Measurements from ENCODE around the gene TRAF5. TPM values are rescaled to one million over a fixed set of nuclear protein-coding genes. Genes with fewer than 3 reads are reported as not detected.

The TRAF5 gene
- total RNA-seq, 6 experiments from 2014 or later = 0.59 to 3.6 (median 1.6) TPM

- intact Hi-C loops (cut with DNase I) = no loop called here
- no peak for DNase-seq
- H3K9me3 ChIP-seq = no peaks in the 10 kb centered on the region
- H3K36me3 ChIP-seq = no peaks in the 10 kb centered on the region
- WGBS (ENCODE audit: insufficient coverage, low coverage, low lambda C conversion rate, missing lambda C conversion rate) = 90% methylated on average over 3 of the region's 3 CpGs
- no peak for ATAC-seq
- no peaks in the 10 kb centered on the region for H3K4me1 ChIP-seq
- TF ChIP-seq CTCF (IDR thresholded peaks at IDR 0.05) = no peak
- TF ChIP-seq POLR2A (IDR thresholded peaks at IDR 0.05) = no peak
- no peak overlapping the region for H3K4me3 ChIP-seq
- no peaks in the 10 kb centered on the region for H3K27me3 ChIP-seq
- H3K27ac ChIP-seq = no peak overlapping the region
Observed at GRCh38 chr1:211359876-211360275, 33.2 kb downstream of the TRAF5 start.

- TF ChIP-seq POLR2A (IDR thresholded peaks at IDR 0.05) = no peak
- TF ChIP-seq CTCF (IDR thresholded peaks at IDR 0.05) = no peak
- WGBS (ENCODE audit: insufficient coverage, low coverage, low lambda C conversion rate, missing lambda C conversion rate) = 75% methylated on average over 1 of the region's 1 CpG
Observed at GRCh38 chr1:211361202-211361601, 34.6 kb downstream of the TRAF5 start.

GRCh38 chr1:211369640-211370039 is 43.0 kb downstream of the TRAF5 start:
- no peak for TF ChIP-seq POLR2A (IDR thresholded peaks at IDR 0.05)
- no peak for TF ChIP-seq CTCF (IDR thresholded peaks at IDR 0.05)
- ATAC-seq (no peak), DNase-seq (no peak)
- Histone ChIP-seq H3K27ac (no peak overlapping the region), H3K9me3 (no peaks in the 10 kb centered on the region), H3K4me1 (no peaks in the 10 kb centered on the region), H3K4me3 (no peak overlapping the region), H3K36me3 (no peaks in the 10 kb centered on the region), H3K27me3 (no peaks in the 10 kb centered on the region)
- intact Hi-C loops (cut with DNase I) = no loop called here
- 82% methylated on average over 9 of the region's 9 CpGs for WGBS (ENCODE audit: insufficient coverage, low coverage, low lambda C conversion rate, missing lambda C conversion rate)

More at GRCh38 chr1:211361202-211361601, 34.6 kb downstream of the TRAF5 start:
- Histone ChIP-seq H3K27ac (no peak overlapping the region), H3K9me3 (no peaks in the 10 kb centered on the region), H3K36me3 (no peaks in the 10 kb centered on the region), H3K4me3 (no peak overlapping the region), H3K27me3 (no peaks in the 10 kb centered on the region), H3K4me1 (no peaks in the 10 kb centered on the region)
- DNase-seq = no peak
- no peak for ATAC-seq
- intact Hi-C loops (cut with DNase I) = no loop called here

GRCh38 chr1:211370669-211371068 is 44.0 kb downstream of the TRAF5 start:
- intact Hi-C loops (cut with DNase I) = no loop called here
- H3K9me3 ChIP-seq = no peaks in the 10 kb centered on the region
- 86% methylated on average over 2 of the region's 2 CpGs for WGBS (ENCODE audit: insufficient coverage, low coverage, low lambda C conversion rate, missing lambda C conversion rate)
- no peaks in the 10 kb centered on the region for H3K4me1 ChIP-seq
- TF ChIP-seq CTCF (IDR thresholded peaks at IDR 0.05) (no peak), POLR2A (IDR thresholded peaks at IDR 0.05) (no peak)
- ATAC-seq = no peak
- H3K4me3 ChIP-seq = no peak overlapping the region
- H3K27ac ChIP-seq = no peak overlapping the region
- H3K36me3 ChIP-seq = no peaks in the 10 kb centered on the region
- H3K27me3 ChIP-seq = no peaks in the 10 kb centered on the region
- DNase-seq = no peak
